ENCODE data around the gene ACAD11.
A peak's percentile ranks its signal among the peaks of the same experiment; 100 is the strongest.
"Not testable (repeated sequence)": the region's sequence is repeated elsewhere in the genome, so short reads cannot be mapped to it uniquely, and the experiment has no call there.

Gene ACAD11

GRCh38 chr3:132660052-132660810, 622 bp upstream of the ACAD11 start, which contains the start of gene UBA5:
UBA5 (plus strand) TSS chr3:132660329; CDS start chr3:132660538, 209 bp downstream.
- peak; percentile 56 for DNase-seq (ENCODE audit: insufficient read length, low spot score)
- peak; percentile 30 for FAIRE-seq
- peak; percentile 72 for TF ChIP-seq POLR2A (IDR thresholded peaks at IDR 0.05; ENCODE audit: low read depth, low read length)

DNA sequence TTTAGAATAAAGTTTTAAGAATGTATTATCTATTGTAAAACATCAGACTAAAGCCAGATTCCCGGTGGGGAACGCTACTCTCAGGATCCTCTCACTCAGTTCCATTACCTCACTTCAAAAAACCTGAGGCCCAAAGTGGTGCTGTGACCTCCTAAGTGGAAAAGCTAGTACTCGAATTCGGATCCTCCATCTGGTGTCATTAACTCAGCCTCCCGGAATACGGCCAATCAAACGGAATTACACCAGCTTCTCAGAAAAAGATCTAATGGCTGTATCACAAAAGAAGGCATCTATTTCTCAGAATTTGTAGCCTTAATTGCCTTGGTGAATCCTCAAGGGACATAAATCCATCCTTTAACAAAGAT, 627 bp downstream of the ACAD11 start:
- no peak for TF ChIP-seq POLR2A (IDR thresholded peaks at IDR 0.05; ENCODE audit: low read depth, low read length)
- no peak for DNase-seq (ENCODE audit: insufficient read length, low spot score)
- FAIRE-seq = no peak

DNA sequence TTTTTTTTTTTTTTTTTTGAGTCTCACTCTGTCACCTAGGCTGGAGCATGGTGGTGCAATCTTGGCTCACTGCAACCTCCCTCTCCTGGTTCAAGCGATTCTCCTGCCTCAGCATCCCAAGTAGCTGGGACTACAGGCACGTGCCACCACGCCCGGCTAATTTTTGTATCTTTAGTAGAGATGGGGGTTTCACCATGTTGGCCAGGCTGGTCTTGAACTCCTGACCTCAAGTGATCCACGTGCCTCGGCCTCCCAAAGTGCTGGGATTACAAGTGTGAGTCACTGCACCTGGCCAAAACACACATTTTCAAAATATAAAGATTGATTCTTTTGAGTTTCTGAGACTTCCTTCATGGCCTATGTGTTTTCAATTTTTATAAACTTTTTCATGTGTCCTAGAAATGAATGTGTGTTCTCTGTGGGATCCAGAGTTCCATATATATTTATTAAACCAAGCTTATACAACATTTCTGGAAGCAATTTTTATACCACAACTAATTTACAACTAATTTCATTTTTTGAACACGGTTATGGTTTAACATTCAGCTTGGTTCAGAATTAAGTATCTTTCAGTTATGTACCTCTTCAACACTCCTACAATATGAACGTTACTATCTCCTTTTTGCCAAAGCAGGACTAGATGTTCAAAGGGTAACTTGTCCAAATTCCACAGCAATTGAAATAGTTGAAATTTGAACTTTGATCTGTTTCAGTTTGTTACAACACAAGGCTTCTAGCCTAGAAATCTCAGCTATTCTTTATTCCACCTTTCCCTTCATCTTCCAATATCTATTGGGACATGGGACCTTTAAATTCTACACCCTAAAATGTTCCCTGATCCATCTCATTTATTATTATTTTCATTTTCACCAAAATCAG, 1.5 kb downstream of the ACAD11 start:
- DNase-seq (ENCODE audit: insufficient read length, low spot score) (no peak), FAIRE-seq (no peak)
- no peak for TF ChIP-seq POLR2A (IDR thresholded peaks at IDR 0.05; ENCODE audit: low read depth, low read length)

DNA sequence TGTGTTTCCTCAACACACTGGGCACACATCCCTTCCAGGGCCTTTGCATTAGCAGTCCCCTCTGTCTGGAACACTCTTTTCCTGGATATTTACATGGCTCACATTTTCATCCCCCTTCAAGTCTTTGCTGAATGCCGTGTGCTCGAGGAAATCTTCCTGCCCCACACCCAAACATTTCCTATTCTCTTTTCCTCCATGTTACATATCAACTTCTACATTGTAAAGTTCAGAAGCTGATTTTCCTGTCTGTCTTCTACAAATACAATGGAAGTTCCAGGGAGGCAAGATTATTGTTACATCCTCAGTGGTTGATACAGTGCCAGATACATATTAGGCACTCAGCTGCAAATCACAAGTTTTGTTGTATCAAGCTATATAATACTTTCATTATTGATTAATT, 4.1 kb downstream of the ACAD11 start:
- no peak for FAIRE-seq
- TF ChIP-seq POLR2A (IDR thresholded peaks at IDR 0.05; ENCODE audit: low read depth, low read length) = no peak
- DNase-seq (ENCODE audit: insufficient read length, low spot score) = no peak

DNA sequence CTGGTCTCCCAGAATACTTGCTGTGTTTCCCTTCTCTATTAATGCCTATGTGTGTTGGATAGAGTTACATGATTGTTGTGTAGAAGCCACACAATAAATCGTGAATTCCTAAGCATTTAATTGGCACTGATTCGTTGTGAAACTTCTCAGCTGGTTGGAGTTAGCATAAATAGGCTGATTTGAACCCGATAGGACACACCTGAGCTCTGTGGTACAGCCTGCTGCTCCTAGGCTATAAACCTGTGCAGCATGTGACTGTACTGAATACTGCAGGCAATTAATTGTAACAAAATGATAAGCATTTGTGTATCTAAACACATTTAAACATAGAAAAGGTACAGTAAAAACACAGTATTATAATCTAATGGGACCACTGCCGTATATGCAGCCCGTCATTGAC, 4.9 kb downstream of the ACAD11 start:
- DNase-seq (ENCODE audit: insufficient read length, low spot score) (no peak), FAIRE-seq (no peak)
- no peak for TF ChIP-seq POLR2A (IDR thresholded peaks at IDR 0.05; ENCODE audit: low read depth, low read length)

DNA sequence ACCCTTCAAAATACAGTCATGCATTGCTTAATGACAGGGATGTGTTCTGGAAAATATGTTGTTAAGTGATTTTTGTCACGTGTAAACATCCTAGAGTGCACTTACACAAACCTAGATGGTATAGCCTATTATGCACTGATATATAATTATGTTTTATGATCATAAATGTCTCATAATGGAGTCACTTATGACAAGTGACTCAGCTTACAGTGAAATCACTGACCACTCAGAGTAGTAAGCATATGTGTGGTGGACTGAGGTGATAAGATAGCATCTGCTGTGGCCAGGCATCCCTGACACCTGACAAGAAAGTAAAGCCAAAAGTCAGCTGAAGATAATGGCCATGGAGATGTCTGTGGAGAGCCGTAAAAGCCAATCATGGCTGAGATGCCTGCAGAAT, 5.4 kb downstream of the ACAD11 start:
- TF ChIP-seq POLR2A (IDR thresholded peaks at IDR 0.05; ENCODE audit: low read depth, low read length) = no peak
- DNase-seq (ENCODE audit: insufficient read length, low spot score) (no peak), FAIRE-seq (no peak)

DNA sequence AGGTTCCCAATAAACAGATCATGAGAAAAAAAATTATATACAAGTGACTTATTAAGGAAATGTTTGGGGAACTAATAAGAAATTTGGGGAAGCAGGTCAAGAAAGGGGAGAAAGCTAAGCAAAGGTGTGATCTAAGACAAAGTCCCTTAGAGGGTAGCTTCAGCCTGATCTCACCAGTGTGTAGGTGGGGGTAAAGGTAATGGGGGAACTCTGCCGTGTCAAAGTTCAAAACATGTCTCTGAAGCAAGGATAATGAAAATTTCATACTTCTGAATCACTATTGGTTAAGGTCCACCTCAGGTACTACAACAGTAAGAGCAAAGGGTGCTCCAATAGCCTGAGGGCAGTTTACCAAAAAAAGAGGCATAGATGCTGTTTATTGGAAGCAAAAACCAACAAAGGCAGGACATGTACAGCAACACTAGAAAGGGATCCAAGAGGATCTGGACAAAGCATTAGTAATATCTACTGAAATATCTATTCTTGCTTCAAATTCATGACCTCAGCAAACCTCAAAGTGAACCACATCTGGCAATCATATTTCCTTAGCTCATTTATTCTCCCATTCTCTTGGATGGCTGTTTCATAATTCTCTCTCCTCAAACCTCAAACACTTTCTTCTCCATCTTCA, 6.9 kb downstream of the ACAD11 start:
- no peak for FAIRE-seq
- DNase-seq (ENCODE audit: insufficient read length, low spot score) = no peak
- no peak for TF ChIP-seq POLR2A (IDR thresholded peaks at IDR 0.05; ENCODE audit: low read depth, low read length)

GRCh38 chr3:132650153-132650552, 9.5 kb downstream of the ACAD11 start:
- DNase-seq (ENCODE audit: insufficient read length, low spot score) (no peak), FAIRE-seq (no peak)
- TF ChIP-seq POLR2A (IDR thresholded peaks at IDR 0.05; ENCODE audit: low read depth, low read length) = no peak

GRCh38 chr3:132645058-132645457, 14.6 kb downstream of the ACAD11 start:
- no peak for FAIRE-seq
- no peak for TF ChIP-seq POLR2A (IDR thresholded peaks at IDR 0.05; ENCODE audit: low read depth, low read length)
- no peak for DNase-seq (ENCODE audit: insufficient read length, low spot score)

GRCh38 chr3:132643366-132643765, 16.2 kb downstream of the ACAD11 start:
- DNase-seq (ENCODE audit: insufficient read length, low spot score) (no peak), FAIRE-seq (no peak)
- TF ChIP-seq POLR2A (IDR thresholded peaks at IDR 0.05; ENCODE audit: low read depth, low read length) = no peak

GRCh38 chr3:132642539-132642847, 17.1 kb downstream of the ACAD11 start:
- FAIRE-seq (no peak), DNase-seq (ENCODE audit: insufficient read length, low spot score) (no peak)
- TF ChIP-seq POLR2A (IDR thresholded peaks at IDR 0.05; ENCODE audit: low read depth, low read length) = no peak

DNA sequence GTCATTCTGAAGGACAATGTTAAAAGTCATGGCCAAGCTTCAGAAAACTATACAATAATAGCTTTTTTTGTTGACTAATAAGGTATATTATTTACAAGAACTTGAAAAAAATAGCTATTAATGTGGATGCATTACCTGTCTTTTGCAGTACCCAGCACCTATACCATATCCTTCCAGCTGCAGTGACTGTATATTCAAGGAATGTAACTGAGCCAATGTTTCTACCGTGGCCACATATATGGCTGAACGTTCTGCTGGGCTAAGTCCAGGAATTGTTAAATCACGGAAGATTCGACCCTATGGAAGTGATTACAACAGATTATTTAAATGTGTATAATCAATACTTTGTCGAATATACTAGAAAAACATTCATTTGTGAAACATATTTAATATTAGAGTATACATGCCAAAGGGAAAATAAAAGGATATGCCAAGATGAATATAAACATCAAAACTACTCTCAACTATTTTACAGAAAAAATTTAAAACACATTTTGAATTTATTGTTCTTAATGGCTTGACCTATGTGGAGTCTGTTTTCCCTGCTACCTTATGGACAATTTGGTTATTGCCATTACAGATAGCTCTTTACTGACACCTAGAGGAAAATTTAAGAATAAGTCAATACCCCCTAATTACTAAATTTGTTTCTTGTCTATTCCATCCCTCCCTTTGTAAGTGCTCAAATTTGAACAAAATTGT, 17.6 kb downstream of the ACAD11 start:
- FAIRE-seq = peak; percentile 76
- TF ChIP-seq POLR2A (IDR thresholded peaks at IDR 0.05; ENCODE audit: low read depth, low read length) = no peak
- peak; percentile 8 for DNase-seq (ENCODE audit: insufficient read length, low spot score)

DNA sequence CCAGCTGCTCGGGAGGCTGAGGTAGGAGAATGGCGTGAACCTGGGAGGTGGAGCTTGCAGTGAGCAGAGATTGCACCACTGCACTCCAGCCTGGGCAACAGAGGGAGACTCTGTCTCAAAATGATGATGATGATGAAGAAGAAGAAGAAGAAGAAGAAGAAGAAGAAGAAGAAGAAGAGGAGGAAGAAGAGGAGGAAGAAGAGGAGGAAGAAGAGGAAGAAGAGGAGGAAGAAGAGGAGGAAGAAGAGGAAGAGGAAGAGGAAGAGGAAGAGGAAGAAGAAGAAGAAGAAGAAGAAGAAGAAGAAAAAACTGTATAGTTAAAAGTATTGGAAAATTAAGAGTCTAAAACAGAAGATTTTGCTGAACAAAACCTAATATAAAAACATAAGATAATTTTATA, 18.2 kb downstream of the ACAD11 start:
- not testable (repeated sequence) for DNase-seq (ENCODE audit: insufficient read length, low spot score); FAIRE-seq

- no peak for TF ChIP-seq POLR2A (IDR thresholded peaks at IDR 0.05; ENCODE audit: low read depth, low read length)
- FAIRE-seq (no peak), DNase-seq (ENCODE audit: insufficient read length, low spot score) (no peak)
Observed at GRCh38 chr3:132638706-132639105, 20.9 kb downstream of the ACAD11 start.
